ENCODE measurements around the gene LCN12.
A peak's percentile ranks its signal among the peaks of the same experiment; 100 is the strongest.

Gene LCN12

DNA sequence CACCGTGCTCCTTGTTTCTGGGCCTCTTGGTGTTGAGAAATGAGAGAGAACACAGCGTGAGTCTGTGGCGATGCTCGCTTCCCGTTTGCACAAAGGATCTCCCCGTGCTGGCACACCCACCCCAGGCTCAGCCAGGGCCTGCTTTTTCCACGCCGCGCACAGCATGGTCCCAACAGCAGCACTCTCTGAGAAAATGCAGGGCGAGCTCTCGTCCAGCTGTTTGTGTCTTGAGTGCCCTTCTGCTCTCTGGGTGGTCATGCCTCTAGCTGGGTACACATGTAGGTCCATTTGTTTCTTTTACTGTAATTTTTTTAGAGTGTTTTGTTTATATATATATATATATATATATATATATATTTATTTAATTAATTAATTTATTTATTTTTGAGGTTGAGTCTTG is 34.2 kb upstream of the LCN12 start:
- Histone ChIP-seq H3K23ac (ENCODE audit: low read depth, low read length, poor library complexity) (no peak overlapping the region), H4K91ac (ENCODE audit: low read depth, low read length, poor library complexity) (peak overlapping the region; percentile 72), H3K18ac (ENCODE audit: low read length) (no peak overlapping the region), H3K9me3 (replicated peaks in 1 of 2; ENCODE audit: control insufficient read depth in 2 of 2, insufficient read depth in 1 of 2, low read depth in 1 of 2, low read length in 2 of 2) (no peaks in the 10 kb centered on the region), H2BK15ac (ENCODE audit: low read length) (no peak overlapping the region), H2AK5ac (ENCODE audit: low read depth, low read length) (no peak overlapping the region), H3K4me1 (ENCODE audit: control insufficient read depth in 2 of 2, insufficient read depth in 1 of 2, low read depth in 1 of 2, low read length in 2 of 2) (no peaks in the 10 kb centered on the region), H2BK120ac (ENCODE audit: low read depth, low read length) (no peak overlapping the region), H3K27ac (replicated peaks; ENCODE audit: low read length) (no peak overlapping the region), H4K8ac (ENCODE audit: low read depth, low read length) (no peak overlapping the region), H3K79me1 (ENCODE audit: low read depth, low read length) (peaks cover 2% of the 10 kb centered on the region), H3K4me2 (ENCODE audit: insufficient read depth, low read length, poor library complexity, severe bottlenecking) (no peak overlapping the region), H2AFZ (ENCODE audit: low read length) (no peak overlapping the region), H2BK12ac (ENCODE audit: low read length) (no peak overlapping the region), H3K9ac (ENCODE audit: low read depth, low read length, poor library complexity) (peak overlapping the region; percentile 21), H3K4ac (ENCODE audit: low read length) (no peak overlapping the region), H3K36me3 (replicated peaks in 1 of 2; ENCODE audit: control insufficient read depth in 2 of 2, insufficient read depth in 2 of 2, low read length in 2 of 2) (peaks cover 46 to 85% of the 10 kb centered on the region in 2 donors), H3K27me3 (ENCODE audit: control insufficient read depth in 3 of 3, insufficient read depth in 3 of 3, low read depth in 1 of 3, low read length in 3 of 3) (peaks cover 0 to 2% (median 0%) of the 10 kb centered on the region in 3 experiments), H2BK5ac (ENCODE audit: low read length) (peak overlapping the region; percentile 26), H3K14ac (ENCODE audit: low read length) (no peak overlapping the region), H3K4me3 (ENCODE audit: low read length in 2 of 2) (no peak overlapping the region)
- WGBS, 2 donors (ENCODE audit: extremely low coverage in 2 of 2, insufficient read length in 2 of 2, insufficient replicate concordance in 1 of 2), result no CpG with 5 or more reads among the region's 11 CpGs
- DNase-seq (ENCODE audit: low spot score), result no peak

DNA sequence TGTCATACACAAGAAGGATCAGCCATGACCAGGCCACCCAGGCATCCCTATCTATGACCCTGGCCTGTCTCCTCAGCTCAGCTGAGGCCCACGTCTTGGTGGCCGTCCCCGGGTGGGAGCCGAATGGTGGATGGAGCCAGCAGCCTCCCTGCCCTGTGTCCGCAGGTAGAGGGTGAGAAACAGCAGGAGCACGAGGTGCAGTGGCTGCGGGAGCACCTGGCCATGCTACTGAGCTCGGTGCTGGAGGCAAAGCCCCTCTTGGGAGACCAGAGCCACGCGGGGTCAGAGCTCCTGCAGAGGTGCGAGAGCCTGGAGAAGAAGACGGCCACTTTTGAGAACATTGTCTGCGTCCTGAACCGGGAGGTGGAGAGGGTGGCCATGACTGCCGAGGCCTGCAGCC is 32.0 kb upstream of the LCN12 start:
- Histone ChIP-seq H3K4me2 (ENCODE audit: insufficient read depth, low read length, poor library complexity, severe bottlenecking) (no peak overlapping the region), H3K36me3 (replicated peaks in 1 of 2; ENCODE audit: control insufficient read depth in 2 of 2, insufficient read depth in 2 of 2, low read length in 2 of 2) (peaks cover 49 to 84% of the 10 kb centered on the region in 2 donors), H3K18ac (ENCODE audit: low read length) (no peak overlapping the region), H2BK5ac (ENCODE audit: low read length) (no peak overlapping the region), H3K4me1 (ENCODE audit: control insufficient read depth in 2 of 2, insufficient read depth in 1 of 2, low read depth in 1 of 2, low read length in 2 of 2) (no peaks in the 10 kb centered on the region), H3K27ac (replicated peaks; ENCODE audit: low read length) (no peak overlapping the region), H2AK5ac (ENCODE audit: low read depth, low read length) (no peak overlapping the region), H2AFZ (ENCODE audit: low read length) (no peak overlapping the region), H4K91ac (ENCODE audit: low read depth, low read length, poor library complexity) (no peak overlapping the region), H3K4me3 (ENCODE audit: low read length in 2 of 2) (no peak overlapping the region), H3K23ac (ENCODE audit: low read depth, low read length, poor library complexity) (no peak overlapping the region), H2BK120ac (ENCODE audit: low read depth, low read length) (peak overlapping the region; percentile 1), H2BK12ac (ENCODE audit: low read length) (no peak overlapping the region), H3K79me1 (ENCODE audit: low read depth, low read length) (peaks cover 2% of the 10 kb centered on the region), H2BK15ac (ENCODE audit: low read length) (no peak overlapping the region), H3K14ac (ENCODE audit: low read length) (no peak overlapping the region), H3K27me3 (ENCODE audit: control insufficient read depth in 3 of 3, insufficient read depth in 3 of 3, low read depth in 1 of 3, low read length in 3 of 3) (peaks cover 0 to 2% (median 0%) of the 10 kb centered on the region in 3 experiments), H4K8ac (ENCODE audit: low read depth, low read length) (no peak overlapping the region), H3K9me3 (replicated peaks in 1 of 2; ENCODE audit: control insufficient read depth in 2 of 2, insufficient read depth in 1 of 2, low read depth in 1 of 2, low read length in 2 of 2) (no peaks in the 10 kb centered on the region), H3K4ac (ENCODE audit: low read length) (no peak overlapping the region), H3K9ac (ENCODE audit: low read depth, low read length, poor library complexity) (no peak overlapping the region)
- no CpG with 5 or more reads among the region's 15 CpGs for WGBS, 2 donors (ENCODE audit: extremely low coverage in 2 of 2, insufficient read length in 2 of 2, insufficient replicate concordance in 1 of 2)
- DNase-seq (ENCODE audit: low spot score), result no peak

- no peaks in the 10 kb centered on the region for H3K9me3 ChIP-seq (replicated peaks in 1 of 2; ENCODE audit: control insufficient read depth in 2 of 2, insufficient read depth in 1 of 2, low read depth in 1 of 2, low read length in 2 of 2)
Observed at GRCh38 chr9:136920734-136921231, 31.3 kb upstream of the LCN12 start.

DNA sequence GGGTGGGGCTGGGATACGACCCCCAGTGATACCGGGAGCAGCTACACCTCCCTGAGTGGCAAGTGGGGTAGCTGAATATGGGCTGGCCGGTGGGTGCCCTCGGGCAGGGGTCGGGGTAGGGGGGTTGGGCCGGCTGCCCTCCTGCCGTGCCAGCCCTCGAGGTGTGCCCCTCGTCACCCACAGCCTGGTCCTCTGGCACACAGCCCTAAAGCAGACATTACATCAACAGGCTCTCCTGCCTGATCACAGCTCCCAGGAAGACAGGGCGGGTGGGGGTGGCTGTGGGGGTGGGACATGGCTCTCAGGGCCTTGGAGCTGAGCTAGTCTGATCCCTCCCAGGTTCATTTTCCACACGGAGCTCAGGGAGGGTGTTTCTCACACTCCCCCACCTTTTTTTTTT is 30.8 kb upstream of the LCN12 start:
- Histone ChIP-seq H4K8ac (ENCODE audit: low read depth, low read length) (no peak overlapping the region), H3K23ac (ENCODE audit: low read depth, low read length, poor library complexity) (no peak overlapping the region), H3K79me1 (ENCODE audit: low read depth, low read length) (peaks cover 4% of the 10 kb centered on the region), H3K18ac (ENCODE audit: low read length) (no peak overlapping the region), H3K14ac (ENCODE audit: low read length) (no peak overlapping the region), H2AK5ac (ENCODE audit: low read depth, low read length) (no peak overlapping the region), H2BK5ac (ENCODE audit: low read length) (no peak overlapping the region), H3K4me2 (ENCODE audit: insufficient read depth, low read length, poor library complexity, severe bottlenecking) (no peak overlapping the region), H3K4me1 (ENCODE audit: control insufficient read depth in 2 of 2, insufficient read depth in 1 of 2, low read depth in 1 of 2, low read length in 2 of 2) (no peaks in the 10 kb centered on the region), H2BK120ac (ENCODE audit: low read depth, low read length) (no peak overlapping the region), H3K4ac (ENCODE audit: low read length) (no peak overlapping the region), H3K36me3 (replicated peaks in 1 of 2; ENCODE audit: control insufficient read depth in 2 of 2, insufficient read depth in 2 of 2, low read length in 2 of 2) (peaks cover 52 to 84% of the 10 kb centered on the region in 2 donors), H2BK12ac (ENCODE audit: low read length) (no peak overlapping the region), H2AFZ (ENCODE audit: low read length) (no peak overlapping the region), H3K27ac (replicated peaks; ENCODE audit: low read length) (no peak overlapping the region), H4K91ac (ENCODE audit: low read depth, low read length, poor library complexity) (no peak overlapping the region), H3K4me3 (ENCODE audit: low read length in 2 of 2) (no peak overlapping the region), H3K27me3 (ENCODE audit: control insufficient read depth in 3 of 3, insufficient read depth in 3 of 3, low read depth in 1 of 3, low read length in 3 of 3) (no peaks in the 10 kb centered on the region), H2BK15ac (ENCODE audit: low read length) (no peak overlapping the region), H3K9me3 (replicated peaks in 1 of 2; ENCODE audit: control insufficient read depth in 2 of 2, insufficient read depth in 1 of 2, low read depth in 1 of 2, low read length in 2 of 2) (no peaks in the 10 kb centered on the region), H3K9ac (ENCODE audit: low read depth, low read length, poor library complexity) (no peak overlapping the region)
- DNase-seq (ENCODE audit: low spot score), result no peak
- WGBS, 2 donors (ENCODE audit: extremely low coverage in 2 of 2, insufficient read length in 2 of 2, insufficient replicate concordance in 1 of 2), result no CpG with 5 or more reads among the region's 11 CpGs

More at GRCh38 chr9:136920734-136921231, 31.3 kb upstream of the LCN12 start:
- Histone ChIP-seq H3K27me3 (ENCODE audit: control insufficient read depth in 3 of 3, insufficient read depth in 3 of 3, low read depth in 1 of 3, low read length in 3 of 3) (peaks cover 0 to 2% (median 0%) of the 10 kb centered on the region in 3 experiments), H3K79me1 (ENCODE audit: low read depth, low read length) (peaks cover 2% of the 10 kb centered on the region), H3K36me3 (replicated peaks in 1 of 2; ENCODE audit: control insufficient read depth in 2 of 2, insufficient read depth in 2 of 2, low read length in 2 of 2) (peaks cover 53 to 84% of the 10 kb centered on the region in 2 donors), H2BK12ac (ENCODE audit: low read length) (no peak overlapping the region), H2BK120ac (ENCODE audit: low read depth, low read length) (no peak overlapping the region), H2BK15ac (ENCODE audit: low read length) (no peak overlapping the region), H3K4me1 (ENCODE audit: control insufficient read depth in 2 of 2, insufficient read depth in 1 of 2, low read depth in 1 of 2, low read length in 2 of 2) (no peaks in the 10 kb centered on the region), H2AFZ (ENCODE audit: low read length) (no peak overlapping the region), H3K9ac (ENCODE audit: low read depth, low read length, poor library complexity) (no peak overlapping the region), H3K27ac (replicated peaks; ENCODE audit: low read length) (no peak overlapping the region), H3K23ac (ENCODE audit: low read depth, low read length, poor library complexity) (peak overlapping the region; percentile 65), H2AK5ac (ENCODE audit: low read depth, low read length) (no peak overlapping the region), H3K18ac (ENCODE audit: low read length) (no peak overlapping the region), H4K8ac (ENCODE audit: low read depth, low read length) (no peak overlapping the region), H2BK5ac (ENCODE audit: low read length) (no peak overlapping the region), H3K14ac (ENCODE audit: low read length) (no peak overlapping the region), H3K4me2 (ENCODE audit: insufficient read depth, low read length, poor library complexity, severe bottlenecking) (no peak overlapping the region), H3K4ac (ENCODE audit: low read length) (no peak overlapping the region), H3K4me3 (ENCODE audit: low read length in 2 of 2) (no peak overlapping the region), H4K91ac (ENCODE audit: low read depth, low read length, poor library complexity) (no peak overlapping the region)
- WGBS, 2 donors (ENCODE audit: extremely low coverage in 2 of 2, insufficient read length in 2 of 2, insufficient replicate concordance in 1 of 2), result no CpG with 5 or more reads among the region's 14 CpGs
- DNase-seq (ENCODE audit: low spot score), result no peak
